Activated CD4-positive, alpha-beta T cell treated with anti-CD3 and anti-CD28 coated beads, Interleukin-2, Interleukin-4, amounts not matched to agents 100 ng/mL and 50 ng/mL, durations not matched to agents 16 hours and 8 hours (primary cell): ENCODE data around the gene STIM1.
"Not testable (repeated sequence)": the region's sequence is repeated elsewhere in the genome, so short reads cannot be mapped to it uniquely, and the experiment has no call there.

Experiments used
- DNase-seq: peaks from one replicate; pipeline ENCODE4 v3.0.0-alpha.2; 2020; ENCODE audit warnings: low spot score

Gene STIM1

DNA sequence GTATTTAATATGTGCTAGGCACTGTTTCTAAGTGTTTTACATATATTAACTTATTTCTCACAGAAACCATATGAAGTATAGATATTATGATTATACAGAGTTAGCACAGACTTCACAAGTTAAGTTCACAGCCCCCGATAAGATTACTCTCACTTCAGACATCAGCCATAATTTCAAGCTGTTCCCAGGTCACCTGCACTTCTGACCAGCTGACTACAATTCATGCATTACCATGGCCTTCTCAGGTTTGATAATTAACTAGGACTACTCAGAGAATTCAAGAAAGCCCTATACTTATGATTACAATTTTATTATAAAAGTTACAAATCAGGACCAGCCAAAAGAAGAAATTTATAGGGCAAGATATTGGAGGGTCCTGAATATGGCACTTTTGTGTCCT is 170.9 kb downstream of the STIM1 start:
- no peak for DNase-seq

DNA sequence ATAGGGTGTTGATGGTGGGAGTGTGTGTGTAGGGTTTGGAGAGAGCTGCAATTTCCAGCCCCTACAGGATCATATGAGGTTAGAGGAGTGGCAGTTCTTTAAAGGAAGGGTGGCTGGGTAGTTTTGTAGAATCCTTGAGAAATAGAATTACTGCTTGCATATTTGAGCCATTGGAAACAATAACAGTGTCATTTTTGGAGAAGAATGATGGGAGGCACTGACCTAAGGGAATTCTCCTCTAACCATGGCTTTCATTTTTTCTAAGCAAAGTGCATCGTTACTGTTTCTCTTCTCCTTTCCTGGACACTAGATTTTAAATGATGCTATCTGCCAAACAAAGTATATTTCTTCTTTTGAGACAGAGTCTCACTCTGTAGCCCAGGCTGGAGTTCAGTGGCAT is 172.3 kb downstream of the STIM1 start:
- DNase-seq, result no peak

- no peak for DNase-seq
Measured at GRCh38 chr11:4030197-4030596, 174.7 kb downstream of the STIM1 start.

- DNase-seq, result no peak
Measured at GRCh38 chr11:4032097-4032496, 176.6 kb downstream of the STIM1 start.

- no peak for DNase-seq
Measured at GRCh38 chr11:4035985-4036384, 180.5 kb downstream of the STIM1 start.

DNA sequence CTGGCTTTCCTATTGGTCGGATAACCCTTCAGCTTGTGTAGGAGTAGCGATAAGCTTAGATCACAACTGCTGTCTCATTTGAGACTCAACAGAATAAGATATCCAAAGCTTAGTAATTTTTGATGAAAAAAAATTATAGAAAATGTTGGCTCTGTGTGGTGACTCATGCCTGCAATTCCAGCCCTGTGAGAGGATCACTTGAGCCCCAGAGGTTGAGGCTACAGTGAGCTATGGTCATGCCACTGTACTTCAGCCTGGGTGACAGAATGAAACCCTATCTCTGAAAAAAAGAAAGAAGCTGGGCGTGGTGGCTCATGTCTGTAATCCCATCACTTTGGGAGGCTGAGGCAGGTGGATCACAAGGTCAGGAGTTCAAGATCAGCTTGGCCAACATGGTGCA is 183.5 kb downstream of the STIM1 start:
- DNase-seq, result no peak

GRCh38 chr11:4040461-4040860 is 185.0 kb downstream of the STIM1 start:
- DNase-seq, result no peak

GRCh38 chr11:4041731-4042391 is 186.4 kb downstream of the STIM1 start:
- DNase-seq, result no peak

- DNase-seq, result no peak
Measured at GRCh38 chr11:4044976-4045646, 189.6 kb downstream of the STIM1 start.

DNA sequence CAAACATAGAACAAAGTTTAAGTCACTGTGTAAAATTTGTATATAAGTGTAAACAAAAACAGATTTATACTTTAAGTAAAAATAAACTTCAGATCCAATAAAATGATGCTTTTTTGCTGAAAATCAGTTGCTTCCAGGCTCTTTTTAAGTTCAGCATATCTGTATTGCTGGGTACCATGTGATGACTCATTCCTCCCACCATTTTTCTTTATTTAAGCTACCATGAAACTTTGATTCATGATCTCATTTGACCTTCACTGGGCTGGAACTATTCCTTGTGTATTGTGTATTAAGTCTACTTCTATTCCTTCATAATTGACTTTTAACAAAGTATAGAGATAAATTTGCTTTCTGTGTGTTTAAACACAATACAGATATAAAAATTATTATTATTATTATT is 192.9 kb downstream of the STIM1 start:
- DNase-seq, result no peak

DNA sequence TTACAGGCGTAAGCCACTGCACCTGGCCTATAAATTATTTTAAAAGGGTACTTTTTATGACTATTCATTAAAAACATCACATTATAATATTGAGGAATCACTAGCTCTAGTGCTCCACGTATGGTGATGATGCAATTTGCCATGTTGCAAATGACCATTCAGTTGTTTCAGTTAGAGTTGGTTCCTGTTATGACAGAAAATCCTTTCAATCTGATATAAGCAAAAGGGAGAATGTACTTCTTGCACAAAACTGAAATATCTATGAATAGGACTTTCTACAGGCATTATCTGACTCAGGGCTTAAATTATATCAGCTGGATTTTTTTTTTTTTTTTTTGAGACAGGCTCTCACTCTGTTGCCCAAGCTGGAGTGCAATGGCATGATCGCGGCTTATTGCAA is 193.5 kb downstream of the STIM1 start:
- DNase-seq, result peak; percentile 29

DNA sequence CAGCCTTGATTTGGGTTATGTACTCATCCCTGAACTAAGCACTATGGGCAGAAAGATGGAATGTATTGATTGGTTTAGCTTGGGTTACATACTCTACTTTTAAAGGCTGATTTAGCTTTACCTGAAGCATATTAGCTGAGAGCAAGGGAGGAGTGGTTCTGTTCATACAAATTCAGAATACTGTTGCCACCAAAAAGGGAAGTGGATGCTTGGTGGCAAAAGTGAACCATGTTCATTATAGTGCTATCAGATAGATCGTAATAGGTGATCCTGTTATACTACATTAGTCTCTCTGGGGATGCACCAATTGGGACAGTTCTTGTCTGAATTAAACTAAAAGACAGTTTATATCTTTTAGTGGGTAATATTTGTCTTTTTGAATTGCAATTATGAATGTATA is 194.7 kb downstream of the STIM1 start:
- no peak for DNase-seq

- not testable (repeated sequence) for DNase-seq
Measured at GRCh38 chr11:4053200-4053599, 197.7 kb downstream of the STIM1 start.

DNA sequence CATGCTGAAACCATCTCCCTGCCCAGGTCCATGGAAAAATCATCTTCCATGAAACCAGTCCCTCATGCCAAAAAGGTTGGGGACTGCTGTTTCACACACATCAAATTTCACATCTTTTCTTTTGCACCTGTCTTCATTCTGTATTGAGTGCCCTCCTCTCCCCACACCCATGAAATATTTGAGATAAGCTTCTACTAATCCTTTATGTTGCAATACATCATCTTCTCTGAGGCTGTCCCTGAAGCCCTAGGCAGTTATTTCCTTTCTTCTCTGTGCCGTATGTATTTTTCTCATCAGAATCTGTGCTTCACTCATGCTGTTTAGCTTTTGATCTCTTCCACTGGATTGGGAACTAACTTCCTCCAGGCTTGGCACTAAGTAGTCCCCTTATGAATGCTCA is 199.2 kb downstream of the STIM1 start:
- DNase-seq, result no peak

GRCh38 chr11:4059424-4059823 is 204.0 kb downstream of the STIM1 start:
- no peak for DNase-seq

- DNase-seq, result no peak
Measured at GRCh38 chr11:4060182-4060923, 204.9 kb downstream of the STIM1 start.

- no peak for DNase-seq
Measured at GRCh38 chr11:4061700-4062099, 206.2 kb downstream of the STIM1 start.

DNA sequence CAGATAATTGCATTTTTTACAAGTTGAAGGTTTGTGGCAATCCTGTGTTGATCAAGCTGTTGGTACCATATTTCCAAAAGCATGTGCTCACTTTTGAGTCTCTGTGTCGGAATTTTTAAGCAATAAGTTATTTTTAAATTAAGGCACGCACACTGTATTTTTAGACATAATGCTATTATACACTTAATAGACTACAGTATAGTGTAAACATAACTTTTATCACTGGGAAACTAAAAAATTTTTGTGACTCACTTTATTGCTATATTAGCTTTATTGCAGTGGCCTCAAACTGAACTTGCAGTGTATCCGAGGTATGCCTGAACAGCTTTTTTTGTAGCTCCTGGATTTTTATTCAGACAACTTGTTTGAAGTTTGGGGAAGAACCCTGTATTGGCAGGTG is 207.9 kb downstream of the STIM1 start:
- DNase-seq, result no peak

- DNase-seq, result no peak
Measured at GRCh38 chr11:4064278-4064955, 209.0 kb downstream of the STIM1 start.

DNA sequence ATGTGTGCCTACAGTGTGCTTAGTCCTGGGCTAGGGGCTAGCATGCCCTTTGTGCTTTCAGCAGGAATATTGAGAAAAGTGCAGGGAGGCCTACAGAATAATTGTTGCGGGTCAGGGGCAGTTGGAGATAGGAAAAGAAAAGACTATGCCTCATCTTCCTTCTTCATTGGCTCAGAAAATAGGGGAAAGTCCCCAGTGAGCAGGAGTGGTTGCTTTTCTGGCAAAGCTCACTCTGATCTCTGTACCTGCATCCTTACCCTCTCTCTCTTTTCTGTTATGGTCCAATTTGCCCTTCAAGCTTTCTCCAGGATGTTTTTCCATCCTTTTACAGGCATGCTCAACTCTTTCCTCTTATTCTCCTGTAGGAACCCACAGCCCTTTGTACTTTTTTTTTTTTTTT is 209.6 kb downstream of the STIM1 start:
- DNase-seq, result no peak

- no peak for DNase-seq
Measured at GRCh38 chr11:4065601-4066377, 210.3 kb downstream of the STIM1 start.

- no peak for DNase-seq
Measured at GRCh38 chr11:4066910-4067309, 211.4 kb downstream of the STIM1 start.
